Measurements from ENCODE around the gene RAB25. TPM values are rescaled to one million over a fixed set of nuclear protein-coding genes. Genes with fewer than 3 reads are reported as not detected.

The RAB25 gene
- total and polyA plus RNA-seq, 2 of the 13 experiments (the other 11 are each of a cell fraction or from before 2014, with no cell fraction given), result 0.20 to 0.22 TPM

GRCh38 chr1:156080241-156080862 is 19.4 kb downstream of the RAB25 start (continued):
- TF ChIP-seq, protein P1, sequence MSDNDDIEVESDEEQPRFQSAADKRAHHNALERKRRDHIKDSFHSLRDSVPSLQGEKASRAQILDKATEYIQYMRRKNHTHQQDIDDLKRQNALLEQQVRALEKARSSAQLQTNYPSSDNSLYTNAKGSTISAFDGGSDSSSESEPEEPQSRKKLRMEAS (IDR thresholded peaks at IDR 0.05), result no peak
- TF ChIP-seq KIAA2018 (CRISPR knock-in tag; IDR thresholded peaks at IDR 0.05; ENCODE audit: borderline replicate concordance) (no peak), NR1H2 (CRISPR knock-in tag; IDR thresholded peaks at IDR 0.05; ENCODE audit: borderline replicate concordance, low read depth) (no peak)

DNA sequence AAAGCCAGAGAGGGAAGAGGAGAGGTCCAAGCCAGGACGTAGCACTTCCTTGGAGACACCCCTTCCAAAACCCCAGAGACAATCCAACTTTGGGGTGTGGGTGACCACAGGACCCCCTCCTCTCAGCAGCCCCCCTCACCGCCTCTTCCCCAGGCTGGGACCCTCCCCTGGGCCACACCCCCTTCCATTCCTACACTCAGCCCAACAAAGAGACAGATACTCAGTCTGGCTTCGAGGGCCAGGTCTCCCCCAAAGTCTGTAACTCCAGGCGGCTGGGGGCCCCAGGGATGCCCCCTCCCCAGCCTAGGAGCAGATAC is 19.9 kb downstream of the RAB25 start:
- H2AFZ ChIP-seq (ENCODE audit: low read length), result no peak overlapping the region
- no peak for FAIRE-seq
- TF ChIP-seq ZNF350 (CRISPR knock-in tag; IDR thresholded peaks at IDR 0.05; ENCODE audit: borderline replicate concordance, low read depth) (0 out of 2 replicates have a peak, but pooled peaks have one; percentile 33), ZXDC (CRISPR knock-in tag; IDR thresholded peaks at IDR 0.05) (no peak), SPEN (CRISPR knock-in tag; IDR thresholded peaks at IDR 0.05; ENCODE audit: low read depth) (no peak), PAF1 (CRISPR knock-in tag; IDR thresholded peaks at IDR 0.05) (no peak), ZNF574 (CRISPR knock-in tag; IDR thresholded peaks at IDR 0.05) (no peak)

More for the DNA sequence above, 19.9 kb downstream of the RAB25 start:
- ChIA-PET POLR2A (no interaction called here), CTCF (ENCODE audit: low intra/inter-chr PET ratio, low total read pairs) (no interaction called here)
- peak overlapping the region; percentile 45 to 94 (median 88) for H3K4me3 ChIP-seq (replicated peaks in 1 of 3; ENCODE audit: insufficient read depth in 1 of 3, low read depth in 2 of 3, low read length in 3 of 3)
- peak overlapping the region; percentile 43 for H3K27ac ChIP-seq (ENCODE audit: extremely low read length, insufficient read depth, low read length)
- H3K27me3 ChIP-seq (ENCODE audit: control insufficient read depth in 1 of 2, insufficient read depth in 2 of 2, low read length in 2 of 2), result no peaks in the 10 kb centered on the region; a peak in 1 of 5 replicates
- peaks cover 2% of the 10 kb centered on the region; the same call in 1 of the 2 replicates for H4K20me1 ChIP-seq (ENCODE audit: insufficient read depth, low read length)
- H3K9ac ChIP-seq (ENCODE audit: insufficient read depth, low read depth, low read length), result peak overlapping the region; percentile 75
- ATAC-seq, result no peak
- 29% methylated on average over 2 of the region's 4 CpGs for WGBS (ENCODE audit: low lambda C conversion rate)
- no TSS peak for BruUV-seq (replicated peaks)
- peaks cover 58% of the 10 kb centered on the region for H3K4me1 ChIP-seq (ENCODE audit: insufficient read depth, low read length)
- H3K36me3 ChIP-seq (replicated peaks in 1 of 2; ENCODE audit: control insufficient read depth in 1 of 2, insufficient read depth in 2 of 2, low read length in 2 of 2), result peaks cover 4 to 13% of the 10 kb centered on the region in 2 experiments; a peak in 4 of 5 replicates
- no peaks in the 10 kb centered on the region for H3K9me3 ChIP-seq (ENCODE audit: low read length)
- peaks cover 23% of the 10 kb centered on the region for H3K79me2 ChIP-seq (ENCODE audit: insufficient read depth, low read length)
- H3K4me2 ChIP-seq (ENCODE audit: low read depth, low read length), result peak overlapping the region; percentile 97
- no peak for DNase-seq (ENCODE audit: low spot score)
- in situ Hi-C loops (cut with HindIII; ENCODE audit: extremely low pct_ligation_motif_present, low pct_unique_long_range_greater_than_20kb), result no loop called here
- intact Hi-C loops (cut with micrococcal nuclease; ENCODE audit: unreplicated experiment), result loop anchor here (5.0 kb wide), 1 partner anchor 954 kb away; the partner anchor contains the start of gene EFNA1
